ENCODE results near the gene ISM1.

- TF ChIP-seq CTCF (IDR thresholded peaks at IDR 0.05; ENCODE audit: low read length) (no peak), EZH2 (optimal IDR thresholded peaks at IDR 0.05; ENCODE audit: low read depth, low read length) (no peak)
Measured at GRCh38 chr20:13297147-13297899, 76.2 kb downstream of the ISM1 start.

Data from MM.1S (cell line).